Naive B cell (primary cell): Measurements from ENCODE around the gene TRIM67. TPM values are rescaled to one million over a fixed set of nuclear protein-coding genes. Genes with fewer than 3 reads are reported as not detected.
"Not testable (repeated sequence)": the region's sequence is repeated elsewhere in the genome, so short reads cannot be mapped to it uniquely, and the experiment has no call there.

Source experiments
- ATAC-seq, 2 donors: fragments of 150-1000 bp; cut with Tn5 transposase; 2 replicates each; pipeline ENCODE4 v1.10.0; 2021; ENCODE audit warnings: low read depth in 2 of 2, mild to moderate bottlenecking in 2 of 2, moderate library complexity in 2 of 2
- DNase-seq: peaks from one replicate; pipeline ENCODE4 v3.0.0; 2022
- H3K27ac Mint-ChIP-seq, 6 donors: one replicate each; pipeline ENCODE4 v1.8.0; 2020 to 2022; ENCODE audit warnings: mild to moderate bottlenecking in 6 of 6, mixed read lengths in 6 of 6, moderate library complexity in 5 of 6, inconsistent platforms in 2 of 6
- H3K27me3 Mint-ChIP-seq, 3 donors: one replicate each; pipeline ENCODE4 v1.8.0; 2021 to 2022; ENCODE audit warnings: mixed read lengths in 3 of 3, mild to moderate bottlenecking in 1 of 3
- H3K36me3 Mint-ChIP-seq, 2 donors: one replicate each; pipeline ENCODE4 v1.8.0; 2020 to 2022; ENCODE audit warnings: mixed read lengths in 2 of 2, inconsistent platforms in 1 of 2, mild to moderate bottlenecking in 1 of 2
- H3K4me1 Mint-ChIP-seq, 3 donors: one replicate each; pipeline ENCODE4 v1.8.0; 2020 to 2022; ENCODE audit warnings: mixed read lengths in 3 of 3, inconsistent platforms in 1 of 3, mild to moderate bottlenecking in 1 of 3, moderate library complexity in 1 of 3
- H3K4me3 Mint-ChIP-seq, 8 donors: one replicate each; pipeline ENCODE4 v1.8.0; 2020 to 2022; ENCODE audit warnings: mild to moderate bottlenecking in 8 of 8, mixed read lengths in 8 of 8, moderate library complexity in 8 of 8, inconsistent platforms in 2 of 8
- H3K9me3 Mint-ChIP-seq, 7 donors: one replicate each; pipeline ENCODE4 v1.8.0; 2020 to 2022; ENCODE audit warnings: mixed read lengths in 7 of 7, mild to moderate bottlenecking in 5 of 7, inconsistent platforms in 2 of 7, moderate library complexity in 1 of 7
- polyA plus RNA-seq, 6 donors: library from polyadenylated mRNA; unstranded; fragments of 300-500 nt; fragmentation: Illumina TruSeq; gene quantifications; one replicate each; pipeline ENCODE4 v1.2.3, GENCODE V29; 2021; ENCODE audit warnings: low read depth in 6 of 6

TRIM67 gene
- polyA plus RNA-seq, 6 donors from 2014 or later: not detected

GRCh38 chr1:231207437-231207836 is 45.6 kb downstream of the TRIM67 start:
- peaks cover 14% of the 10 kb centered on the region in 3 donors for H3K4me1 Mint-ChIP-seq
- no peaks in the 10 kb centered on the region for H3K9me3 Mint-ChIP-seq
- no peak overlapping the region for H3K27ac Mint-ChIP-seq
- no peak for DNase-seq
- H3K36me3 Mint-ChIP-seq: no peaks in the 10 kb centered on the region
- no peak overlapping the region for H3K4me3 Mint-ChIP-seq
- H3K27me3 Mint-ChIP-seq: peaks cover 15 to 28% (median 20%) of the 10 kb centered on the region in 3 donors
- ATAC-seq: no peak

- Mint-ChIP-seq H3K4me1 (peaks cover 12 to 17% (median 16%) of the 10 kb centered on the region in 3 donors), H3K27me3 (peaks cover 11 to 16% (median 12%) of the 10 kb centered on the region in 3 donors), H3K36me3 (no peaks in the 10 kb centered on the region), H3K4me3 (no peak overlapping the region), H3K9me3 (no peaks in the 10 kb centered on the region), H3K27ac (no peak overlapping the region)
- ATAC-seq: no peak
- DNase-seq: no peak
These were observed 47.1 kb downstream of the TRIM67 start for GRCh38 chr1:231208980-231209379.

- ATAC-seq (no peak), DNase-seq (no peak)
- H3K27ac Mint-ChIP-seq: no peak overlapping the region
- H3K4me3 Mint-ChIP-seq: no peak overlapping the region
- no peaks in the 10 kb centered on the region for H3K36me3 Mint-ChIP-seq
- H3K9me3 Mint-ChIP-seq: no peaks in the 10 kb centered on the region
- H3K4me1 Mint-ChIP-seq: peaks cover 15 to 22% (median 20%) of the 10 kb centered on the region in 3 donors
- H3K27me3 Mint-ChIP-seq: peaks cover 7 to 11% (median 7%) of the 10 kb centered on the region in 3 donors
These were observed 47.7 kb downstream of the TRIM67 start for GRCh38 chr1:231209531-231209930.

- Mint-ChIP-seq H3K27ac (peak overlapping the region in 1 of 6 donors; percentile 47), H3K36me3 (no peaks in the 10 kb centered on the region), H3K4me3 (no peak overlapping the region)
These were observed 48.3 kb downstream of the TRIM67 start for GRCh38 chr1:231210126-231210525.

GRCh38 chr1:231211005-231211857 is 49.4 kb downstream of the TRIM67 start:
- H3K36me3 Mint-ChIP-seq: no peaks in the 10 kb centered on the region
- no peaks in the 10 kb centered on the region for H3K27me3 Mint-ChIP-seq
- ATAC-seq (peak; percentile 91 to 93), DNase-seq (peak; percentile 93)
- no peaks in the 10 kb centered on the region for H3K9me3 Mint-ChIP-seq
- peaks cover 27 to 38% (median 36%) of the 10 kb centered on the region in 3 donors for H3K4me1 Mint-ChIP-seq
- H3K4me3 Mint-ChIP-seq: peak overlapping the region; percentile 65 to 99 (median 92)
- peak overlapping the region; percentile 76 to 95 (median 88) for H3K27ac Mint-ChIP-seq

More at GRCh38 chr1:231210126-231210525, 48.3 kb downstream of the TRIM67 start:
- Mint-ChIP-seq H3K9me3 (no peaks in the 10 kb centered on the region), H3K27me3 (peaks cover under 1 to 5% (median 1%) of the 10 kb centered on the region in 3 donors), H3K4me1 (peaks cover 19 to 27% (median 25%) of the 10 kb centered on the region in 3 donors)
- no peak for ATAC-seq
- no peak for DNase-seq

- not testable (repeated sequence) for ATAC-seq, H3K9me3 Mint-ChIP-seq, H3K27me3 Mint-ChIP-seq, DNase-seq, H3K36me3 Mint-ChIP-seq
- H3K27ac Mint-ChIP-seq: peak overlapping the region in 4 of 6 donors; percentile 54 to 88 (median 72)
- peaks cover 35 to 48% (median 38%) of the 10 kb centered on the region in 3 donors for H3K4me1 Mint-ChIP-seq
- H3K4me3 Mint-ChIP-seq: peak overlapping the region in 4 of 8 donors; percentile 14 to 93 (median 86)
These were observed 50.4 kb downstream of the TRIM67 start for GRCh38 chr1:231212301-231212700.

GRCh38 chr1:231213831-231214573 is 52.1 kb downstream of the TRIM67 start:
- peak overlapping the region in 4 of 6 donors; percentile 41 to 96 (median 70) for H3K27ac Mint-ChIP-seq
- no peaks in the 10 kb centered on the region for H3K27me3 Mint-ChIP-seq
- no peak for ATAC-seq
- H3K4me3 Mint-ChIP-seq: peak overlapping the region; percentile 17 to 91 (median 48)
- no peaks in the 10 kb centered on the region for H3K9me3 Mint-ChIP-seq
- H3K36me3 Mint-ChIP-seq: no peaks in the 10 kb centered on the region
- DNase-seq: no peak
- H3K4me1 Mint-ChIP-seq: peaks cover 35 to 48% (median 38%) of the 10 kb centered on the region in 3 donors

- Mint-ChIP-seq H3K27me3 (no peaks in the 10 kb centered on the region), H3K9me3 (no peaks in the 10 kb centered on the region), H3K4me1 (peaks cover 35 to 48% (median 38%) of the 10 kb centered on the region in 3 donors), H3K27ac (peak overlapping the region; percentile 28 to 96 (median 78)), H3K36me3 (no peaks in the 10 kb centered on the region), H3K4me3 (peak overlapping the region; percentile 57 to 91 (median 84))
- DNase-seq (peak; percentile 40), ATAC-seq (peak; percentile 43)
These were observed 53.2 kb downstream of the TRIM67 start for GRCh38 chr1:231214918-231215680.

- no peak for ATAC-seq
- H3K27me3 Mint-ChIP-seq: no peaks in the 10 kb centered on the region
These were observed 54.0 kb downstream of the TRIM67 start for GRCh38 chr1:231215681-231216385.

GRCh38 chr1:231216498-231216897 is 54.6 kb downstream of the TRIM67 start:
- peak overlapping the region; percentile 56 to 91 (median 80) for H3K4me3 Mint-ChIP-seq
- ATAC-seq: no peak
- H3K27ac Mint-ChIP-seq: peak overlapping the region in 3 of 6 donors; percentile 13 to 82 (median 65)
- DNase-seq: no peak
- H3K9me3 Mint-ChIP-seq: no peaks in the 10 kb centered on the region
- H3K36me3 Mint-ChIP-seq: no peaks in the 10 kb centered on the region
- no peaks in the 10 kb centered on the region for H3K27me3 Mint-ChIP-seq
- H3K4me1 Mint-ChIP-seq: peaks cover 29 to 41% (median 32%) of the 10 kb centered on the region in 3 donors

More at GRCh38 chr1:231215681-231216385, 54.0 kb downstream of the TRIM67 start:
- Mint-ChIP-seq H3K4me1 (peaks cover 35 to 48% (median 38%) of the 10 kb centered on the region in 3 donors), H3K4me3 (peak overlapping the region; percentile 56 to 91 (median 84)), H3K27ac (peak overlapping the region in 5 of 6 donors; percentile 41 to 95 (median 65)), H3K36me3 (no peaks in the 10 kb centered on the region), H3K9me3 (no peaks in the 10 kb centered on the region)
- peak; percentile 17 for DNase-seq

- H3K4me1 Mint-ChIP-seq: peaks cover 24 to 36% (median 27%) of the 10 kb centered on the region in 3 donors
- H3K27me3 Mint-ChIP-seq: no peaks in the 10 kb centered on the region
- no peaks in the 10 kb centered on the region for H3K9me3 Mint-ChIP-seq
- H3K27ac Mint-ChIP-seq: peak overlapping the region in 1 of 6 donors; percentile 32
- DNase-seq: no peak
- ATAC-seq: no peak
- peak overlapping the region in 3 of 8 donors; percentile 37 to 58 (median 38) for H3K4me3 Mint-ChIP-seq
- H3K36me3 Mint-ChIP-seq: no peaks in the 10 kb centered on the region
These were observed 55.2 kb downstream of the TRIM67 start for GRCh38 chr1:231217056-231217455.

- H3K27ac Mint-ChIP-seq: peak overlapping the region in 2 of 6 donors; percentile 5 to 34
- DNase-seq: no peak
- no peaks in the 10 kb centered on the region for H3K27me3 Mint-ChIP-seq
- ATAC-seq: no peak
- no peaks in the 10 kb centered on the region for H3K36me3 Mint-ChIP-seq
- no peaks in the 10 kb centered on the region for H3K9me3 Mint-ChIP-seq
- H3K4me1 Mint-ChIP-seq: peaks cover 24 to 33% (median 25%) of the 10 kb centered on the region in 3 donors
- peak overlapping the region in 2 of 8 donors; percentile 32 to 61 for H3K4me3 Mint-ChIP-seq
These were observed 56.2 kb downstream of the TRIM67 start for GRCh38 chr1:231218078-231218477.
